HK-2 (cell line): ENCODE results near the gene SLC39A1.
A peak's percentile ranks its signal among the peaks of the same experiment; 100 is the strongest.
"Not testable (repeated sequence)": the region's sequence is repeated elsewhere in the genome, so short reads cannot be mapped to it uniquely, and the experiment has no call there.

Experiments used
- DNase-seq: peaks from one replicate; pipeline ENCODE4 v3.0.0-alpha.2; 2018; ENCODE audit not compliant: unreplicated experiment

Gene SLC39A1

GRCh38 chr1:153963030-153963849 is at the start of gene SLC39A1:
SLC39A1 (minus strand) TSS chr1:153963537; CDS start chr1:153962715, 822 bp downstream.
- DNase-seq, result peak; percentile 99

GRCh38 chr1:154012543-154012942 is 49.2 kb upstream of the SLC39A1 start:
- DNase-seq, result not testable (repeated sequence)

- no peak for DNase-seq
Observed at GRCh38 chr1:154012129-154012528, 48.8 kb upstream of the SLC39A1 start.

GRCh38 chr1:154006136-154006535 is 42.8 kb upstream of the SLC39A1 start:
- no peak for DNase-seq

GRCh38 chr1:154000420-154000819 is 37.1 kb upstream of the SLC39A1 start:
- no peak for DNase-seq

- DNase-seq, result not testable (repeated sequence)
Observed at GRCh38 chr1:153996882-153997281, 33.5 kb upstream of the SLC39A1 start.

- DNase-seq, result no peak
Observed at GRCh38 chr1:153995640-153996039, 32.3 kb upstream of the SLC39A1 start.

- DNase-seq, result no peak
Observed at GRCh38 chr1:153995202-153995601, 31.9 kb upstream of the SLC39A1 start.

GRCh38 chr1:153991806-153992205 is 28.5 kb upstream of the SLC39A1 start:
- no peak for DNase-seq

- DNase-seq, result no peak
Observed at GRCh38 chr1:153991151-153991630, 27.9 kb upstream of the SLC39A1 start.

- peak; percentile 89 for DNase-seq
Observed at GRCh38 chr1:153990468-153991150, 27.3 kb upstream of the SLC39A1 start, which contains the start of gene RPS27. RPS27 (plus strand) TSS chr1:153990762; CDS start chr1:153990797, 35 bp downstream.

GRCh38 chr1:153987621-153988020 is 24.3 kb upstream of the SLC39A1 start:
- DNase-seq, result no peak

GRCh38 chr1:153985941-153986761 is 22.8 kb upstream of the SLC39A1 start, which contains the start of gene RAB13:
RAB13 (minus strand) TSS chr1:153986339; CDS start chr1:153986236, 103 bp downstream.
- peak; percentile 92 for DNase-seq

- DNase-seq, result peak; percentile 64
Observed at GRCh38 chr1:153985341-153985912, 22.1 kb upstream of the SLC39A1 start.

- no peak for DNase-seq
Observed at GRCh38 chr1:153984123-153984894, 21.0 kb upstream of the SLC39A1 start.

- DNase-seq, result not testable (repeated sequence)
Observed at GRCh38 chr1:153981735-153982134, 18.4 kb upstream of the SLC39A1 start.

GRCh38 chr1:153979091-153979490 is 15.8 kb upstream of the SLC39A1 start:
- DNase-seq, result not testable (repeated sequence)

- DNase-seq, result no peak
Observed at GRCh38 chr1:153978274-153978909, 15.1 kb upstream of the SLC39A1 start.

GRCh38 chr1:153977250-153978240 is 14.2 kb upstream of the SLC39A1 start, which contains the start of gene JTB:
JTB (minus strand) TSS chr1:153977674; CDS start chr1:153977252, 422 bp downstream.
- peak; percentile 80 for DNase-seq
